Measurements from ENCODE around the gene PPP6R2. TPM values are rescaled to one million over a fixed set of nuclear protein-coding genes. Genes with fewer than 3 reads are reported as not detected.

The PPP6R2 gene
- total RNA-seq, 2 experiments from 2014 or later: 62.3 to 64.5 TPM

- intact Hi-C loops (cut with micrococcal nuclease; ENCODE audit: unreplicated experiment): no loop called here
- POLR2A ChIA-PET: no interaction called here
- Histone ChIP-seq H3K79me2 (ENCODE audit: insufficient read depth, low read depth, low read length) (no peaks in the 10 kb centered on the region), H2AFZ (ENCODE audit: low read length) (0 out of 2 replicates have a peak overlapping the region, but pooled peaks have one; percentile 10), H4K20me1 (ENCODE audit: insufficient read depth, low read length) (no peaks in the 10 kb centered on the region), H3K4me2 (ENCODE audit: low read length) (peak overlapping the region; percentile 69), H3K36me3 (ENCODE audit: insufficient read depth, low read length) (no peaks in the 10 kb centered on the region), H3K4me1 (ENCODE audit: insufficient read depth, low read length, poor library complexity, severe bottlenecking) (peaks cover 10% of the 10 kb centered on the region), H3K27ac (ENCODE audit: low read depth, low read length, poor library complexity, severe bottlenecking) (no peak overlapping the region), H3K9me3 (ENCODE audit: low read length) (no peaks in the 10 kb centered on the region), H3K4me3 (ENCODE audit: low read depth, low read length, poor library complexity, severe bottlenecking) (peak overlapping the region; percentile 68), H3K9me2 (ENCODE audit: insufficient read depth, low read length) (no peaks in the 10 kb centered on the region)
- BruUV-seq (replicated peaks): no TSS peak
- TF ChIP-seq CTCF (conservative IDR thresholded peaks at IDR 0.05; ENCODE audit: low read length) (no peak), EZH2phosphoT487 (IDR thresholded peaks at IDR 0.05; ENCODE audit: borderline replicate concordance, low read depth, low read length) (no peak)
- DNase-seq (ENCODE audit: low spot score): no peak
- CTCF ChIA-PET (ENCODE audit: unreplicated experiment): no interaction called here
Observed at GRCh38 chr22:50482107-50483074, 139.3 kb downstream of the PPP6R2 start.

GRCh38 chr22:50483106-50483505, 140.0 kb downstream of the PPP6R2 start:
- ChIA-PET POLR2A (no interaction called here), CTCF (ENCODE audit: unreplicated experiment) (no interaction called here)
- no peak overlapping the region for H3K27ac ChIP-seq (ENCODE audit: low read depth, low read length, poor library complexity, severe bottlenecking)
- DNase-seq (ENCODE audit: low spot score): no peak
- TF ChIP-seq CTCF (conservative IDR thresholded peaks at IDR 0.05; ENCODE audit: low read length): no peak
- TF ChIP-seq EZH2phosphoT487 (IDR thresholded peaks at IDR 0.05; ENCODE audit: borderline replicate concordance, low read depth, low read length): no peak
- H3K4me3 ChIP-seq (ENCODE audit: low read depth, low read length, poor library complexity, severe bottlenecking): no peak overlapping the region
- no peaks in the 10 kb centered on the region for H3K9me3 ChIP-seq (ENCODE audit: low read length)
- no peaks in the 10 kb centered on the region for H3K36me3 ChIP-seq (ENCODE audit: insufficient read depth, low read length)
- no peak overlapping the region for H2AFZ ChIP-seq (ENCODE audit: low read length)
- intact Hi-C loops (cut with micrococcal nuclease; ENCODE audit: unreplicated experiment): no loop called here
- no peak overlapping the region for H3K4me2 ChIP-seq (ENCODE audit: low read length)
- H4K20me1 ChIP-seq (ENCODE audit: insufficient read depth, low read length): no peaks in the 10 kb centered on the region
- no peaks in the 10 kb centered on the region for H3K79me2 ChIP-seq (ENCODE audit: insufficient read depth, low read depth, low read length)
- BruUV-seq (replicated peaks): no TSS peak
- H3K4me1 ChIP-seq (ENCODE audit: insufficient read depth, low read length, poor library complexity, severe bottlenecking): peaks cover 10% of the 10 kb centered on the region
- no peaks in the 10 kb centered on the region for H3K9me2 ChIP-seq (ENCODE audit: insufficient read depth, low read length)

GRCh38 chr22:50483556-50483955, 140.4 kb downstream of the PPP6R2 start:
- intact Hi-C loops (cut with micrococcal nuclease; ENCODE audit: unreplicated experiment): no loop called here
- Histone ChIP-seq H2AFZ (ENCODE audit: low read length) (no peak overlapping the region), H3K79me2 (ENCODE audit: insufficient read depth, low read depth, low read length) (no peaks in the 10 kb centered on the region), H3K27ac (ENCODE audit: low read depth, low read length, poor library complexity, severe bottlenecking) (no peak overlapping the region), H3K4me1 (ENCODE audit: insufficient read depth, low read length, poor library complexity, severe bottlenecking) (peaks cover 10% of the 10 kb centered on the region), H3K4me2 (ENCODE audit: low read length) (no peak overlapping the region), H3K36me3 (ENCODE audit: insufficient read depth, low read length) (no peaks in the 10 kb centered on the region), H3K4me3 (ENCODE audit: low read depth, low read length, poor library complexity, severe bottlenecking) (no peak overlapping the region), H3K9me2 (ENCODE audit: insufficient read depth, low read length) (no peaks in the 10 kb centered on the region), H3K9me3 (ENCODE audit: low read length) (no peaks in the 10 kb centered on the region), H4K20me1 (ENCODE audit: insufficient read depth, low read length) (no peaks in the 10 kb centered on the region)
- TF ChIP-seq CTCF (conservative IDR thresholded peaks at IDR 0.05; ENCODE audit: low read length) (no peak), EZH2phosphoT487 (IDR thresholded peaks at IDR 0.05; ENCODE audit: borderline replicate concordance, low read depth, low read length) (no peak)
- ChIA-PET CTCF (ENCODE audit: unreplicated experiment) (no interaction called here), POLR2A (no interaction called here)
- no TSS peak for BruUV-seq (replicated peaks)
- no peak for DNase-seq (ENCODE audit: low spot score)
